HG02885 (cell line): ENCODE measurements around the gene STX3.
A peak's percentile ranks its signal among the peaks of the same experiment; 100 is the strongest.
"Not testable (repeated sequence)": the region's sequence is repeated elsewhere in the genome, so short reads cannot be mapped to it uniquely, and the experiment has no call there.

ENCODE experiments used
- ATAC-seq: cut with Tn5 transposase; IDR thresholded peaks from one replicate; pipeline ENCODE4 v1.9.1; 2021; ENCODE audit warnings: mild to moderate bottlenecking; ENCODE audit not compliant: unreplicated experiment, poor library complexity

The STX3 gene

DNA sequence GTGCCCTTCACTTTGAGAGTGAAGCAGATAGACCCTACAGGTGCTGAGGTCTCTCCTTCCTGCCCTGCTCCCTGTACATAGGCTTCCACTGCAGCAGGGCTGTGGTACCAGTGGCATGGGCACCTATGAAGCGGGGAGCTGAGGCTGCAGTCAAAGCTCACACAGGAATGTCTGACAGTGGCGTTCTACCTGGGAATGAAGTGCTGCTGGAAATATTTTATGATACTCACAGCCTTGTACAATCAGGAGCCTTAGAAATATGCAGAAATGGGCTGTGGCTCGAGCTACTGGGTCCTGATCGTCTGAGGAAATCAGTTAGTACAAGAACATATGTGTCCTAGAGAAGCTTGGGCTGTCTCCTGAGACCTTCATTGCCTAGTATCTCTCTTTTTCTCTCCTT, 30.6 kb downstream of the STX3 start:
- ATAC-seq = no peak

- no peak for ATAC-seq
Measured at GRCh38 chr11:59787255-59787588, 32.0 kb downstream of the STX3 start.

DNA sequence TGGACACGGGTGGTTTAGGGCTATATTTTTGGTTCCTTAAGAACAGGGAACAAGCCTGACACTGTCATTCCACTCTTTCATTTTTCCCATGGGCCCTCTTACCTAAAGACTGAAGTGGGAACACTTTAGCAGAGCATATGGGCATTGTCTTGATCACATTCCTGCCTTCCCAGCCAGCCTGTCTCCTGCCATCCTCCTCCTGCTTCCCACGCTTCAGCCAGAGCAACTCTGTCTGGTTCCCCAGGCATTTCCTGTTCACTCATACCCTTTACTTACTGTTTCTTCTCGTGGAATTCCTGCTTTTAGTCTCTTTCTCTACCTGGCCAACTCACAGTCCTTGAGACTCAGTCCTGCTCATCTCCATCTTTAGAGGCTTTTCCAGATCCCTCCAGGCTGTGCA, 32.6 kb downstream of the STX3 start:
- no peak for ATAC-seq

GRCh38 chr11:59791639-59792038, 36.5 kb downstream of the STX3 start:
- no peak for ATAC-seq

- ATAC-seq = no peak
Measured at GRCh38 chr11:59792507-59792906, 37.3 kb downstream of the STX3 start.

GRCh38 chr11:59794417-59794816, 39.2 kb downstream of the STX3 start:
- no peak for ATAC-seq

- ATAC-seq = no peak
Measured at GRCh38 chr11:59800390-59801025, 45.3 kb downstream of the STX3 start.

DNA sequence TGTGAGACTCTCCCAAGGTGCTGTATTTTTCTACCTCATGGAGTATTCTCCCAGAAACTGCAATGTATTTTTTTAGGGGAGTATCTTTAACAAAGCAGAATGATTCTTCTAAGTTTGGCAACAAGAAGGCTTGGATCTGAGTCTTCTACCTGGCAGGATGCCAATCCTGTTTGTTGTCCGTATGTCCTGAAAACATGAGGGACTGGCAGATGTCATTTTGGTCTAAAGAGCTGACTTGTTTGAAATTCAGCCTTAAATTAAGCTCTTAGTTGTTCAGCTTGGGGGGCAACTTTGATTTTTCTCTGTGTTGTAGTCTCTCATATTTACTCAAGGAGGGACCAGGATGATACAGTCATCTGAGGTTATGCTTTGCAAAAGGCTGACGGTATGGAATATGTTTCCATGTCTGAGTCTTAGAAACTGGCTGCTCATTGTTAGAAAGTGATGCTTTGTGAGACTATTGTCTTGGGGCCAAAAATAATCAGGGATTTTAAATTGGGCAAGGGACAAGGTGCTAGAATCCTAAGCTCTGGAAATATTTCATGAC, 46.1 kb downstream of the STX3 start:
- ATAC-seq = no peak

GRCh38 chr11:59801981-59802638, 46.9 kb downstream of the STX3 start:
- peak; percentile 19 for ATAC-seq

DNA sequence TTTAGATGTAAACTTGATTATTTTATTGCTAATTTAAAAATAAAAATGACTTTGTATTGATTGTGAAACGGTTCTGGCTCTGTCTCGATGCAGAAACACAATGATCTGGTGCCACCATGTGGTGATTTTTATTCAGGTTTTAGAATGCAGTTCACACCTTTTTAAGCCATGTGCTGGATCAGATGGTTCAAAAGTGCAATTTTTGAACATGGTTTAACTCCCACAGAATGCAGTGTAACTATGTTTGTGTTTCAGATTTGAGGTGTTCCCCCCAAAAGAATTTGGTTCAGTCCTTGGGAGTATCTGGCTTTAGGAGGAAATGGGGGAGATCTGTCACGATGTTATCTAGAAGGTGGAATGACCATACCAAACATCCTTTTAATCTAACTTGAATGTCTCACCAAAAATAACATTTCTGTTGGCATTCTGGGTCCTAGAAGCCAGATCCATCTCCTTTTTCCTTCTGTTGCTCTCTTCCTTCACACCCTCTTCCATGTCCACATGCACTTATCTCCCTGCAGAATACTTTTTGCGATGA, 47.5 kb downstream of the STX3 start:
- peak; percentile 72 for ATAC-seq

- ATAC-seq = no peak
Measured at GRCh38 chr11:59804061-59804460, 48.9 kb downstream of the STX3 start.

DNA sequence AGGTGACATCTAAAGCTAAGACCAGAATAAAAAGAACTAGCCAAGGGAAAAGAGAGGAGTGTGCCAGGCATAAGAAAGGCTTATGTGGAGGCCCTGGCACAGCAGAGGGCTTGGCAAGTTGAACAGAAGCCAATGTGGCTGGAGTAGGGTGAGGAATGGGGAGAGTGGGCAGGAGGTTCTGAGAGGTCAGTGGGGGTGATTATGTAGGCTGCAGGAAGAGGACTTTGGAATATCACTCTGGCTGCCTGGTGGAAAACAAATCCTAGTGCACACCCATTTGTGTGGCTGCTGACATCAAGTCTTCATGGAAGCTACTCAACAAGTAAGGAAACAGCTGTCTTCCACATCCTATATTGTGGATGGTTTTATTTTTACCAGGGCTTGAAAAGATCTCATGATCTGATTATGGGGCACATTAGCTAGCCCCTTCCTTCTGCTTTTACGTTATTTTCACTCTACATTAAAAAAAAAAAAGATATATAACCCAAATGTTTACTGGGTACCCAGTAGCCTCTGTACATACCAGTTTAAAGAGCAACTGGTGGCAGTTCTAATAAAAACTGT, 52.0 kb downstream of the STX3 start:
- ATAC-seq = no peak

DNA sequence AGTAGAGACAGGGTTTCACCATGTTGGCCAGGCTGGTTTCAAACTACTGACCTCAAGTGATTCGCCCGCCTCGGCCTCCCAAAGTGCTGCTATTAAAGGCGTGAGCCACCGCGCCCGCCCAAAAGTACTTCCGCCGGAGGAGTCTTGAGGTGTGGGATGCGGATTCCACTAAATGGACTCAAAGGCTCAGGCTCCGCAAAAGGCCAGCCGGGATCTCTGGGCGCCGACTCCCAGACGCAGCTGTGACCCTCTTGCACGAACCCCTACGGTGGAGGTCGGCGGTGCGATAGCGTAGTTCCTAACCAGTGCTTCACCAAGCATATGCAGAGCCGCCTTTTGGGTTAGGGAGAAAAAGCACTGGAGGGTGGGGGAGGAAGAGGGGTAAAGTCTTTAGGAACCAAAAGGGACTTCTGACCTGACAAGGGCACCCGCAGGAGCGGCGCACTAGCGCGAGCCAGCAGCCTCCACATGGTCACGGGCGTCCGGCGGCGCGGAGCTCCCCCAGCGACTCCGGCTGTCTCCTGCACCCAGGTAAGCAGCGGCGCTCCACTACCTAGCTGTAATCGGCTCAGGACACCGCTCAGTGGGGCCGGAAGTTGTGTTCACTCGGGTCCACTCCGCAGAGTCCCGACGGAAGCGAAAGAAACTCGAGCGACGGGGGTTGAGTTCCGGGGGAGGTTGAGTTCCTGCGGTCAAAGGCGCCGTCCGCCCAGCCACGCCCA, 55.2 kb downstream of the STX3 start, which contains the start of gene MRPL16:
Gene MRPL16, minus strand, starts transcription at position 590 of the 722 bp plus-strand sequence. Its CDS starts 120 bp downstream, at position 470.
- ATAC-seq = peak; percentile 98

- ATAC-seq = no peak
Measured at GRCh38 chr11:59810911-59811259, 55.7 kb downstream of the STX3 start.

DNA sequence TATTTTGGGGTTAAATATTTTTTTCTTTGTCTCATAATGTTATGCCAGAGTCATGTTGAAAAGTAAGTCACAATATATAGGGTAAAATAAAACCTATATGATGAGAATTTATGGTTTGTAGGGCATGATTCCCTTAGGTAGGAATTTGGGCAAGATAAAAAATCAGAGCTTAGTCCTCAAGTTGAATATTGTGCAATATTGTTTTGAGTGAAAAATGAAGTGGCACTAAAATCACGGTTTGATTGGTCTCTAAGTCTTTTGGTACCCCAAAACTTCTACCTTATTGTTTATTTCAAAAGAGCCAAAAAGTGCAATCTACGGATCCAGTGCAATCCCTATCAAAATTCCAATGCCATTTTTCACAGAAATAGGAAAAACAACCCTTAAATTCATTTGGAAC, 57.0 kb downstream of the STX3 start:
- no peak for ATAC-seq

DNA sequence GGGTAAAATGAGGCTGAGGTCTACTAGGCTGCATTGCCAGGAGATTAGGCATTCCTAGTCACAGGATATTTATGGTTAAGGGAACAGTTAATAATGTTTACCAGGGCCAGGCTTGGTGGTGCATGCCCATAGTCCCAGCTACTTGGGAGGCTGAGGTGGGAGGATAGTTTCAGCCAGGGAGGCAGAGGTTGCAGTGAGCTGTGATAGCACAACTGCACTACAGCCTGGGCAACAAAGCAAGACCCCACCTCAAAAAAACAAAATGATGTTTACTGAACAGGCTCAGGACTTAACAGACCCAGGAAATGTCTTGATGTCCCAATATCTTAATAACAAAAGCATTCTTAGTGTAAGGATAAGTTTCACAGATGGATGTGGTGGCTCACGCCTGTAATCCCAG, 58.2 kb downstream of the STX3 start:
- no peak for ATAC-seq

DNA sequence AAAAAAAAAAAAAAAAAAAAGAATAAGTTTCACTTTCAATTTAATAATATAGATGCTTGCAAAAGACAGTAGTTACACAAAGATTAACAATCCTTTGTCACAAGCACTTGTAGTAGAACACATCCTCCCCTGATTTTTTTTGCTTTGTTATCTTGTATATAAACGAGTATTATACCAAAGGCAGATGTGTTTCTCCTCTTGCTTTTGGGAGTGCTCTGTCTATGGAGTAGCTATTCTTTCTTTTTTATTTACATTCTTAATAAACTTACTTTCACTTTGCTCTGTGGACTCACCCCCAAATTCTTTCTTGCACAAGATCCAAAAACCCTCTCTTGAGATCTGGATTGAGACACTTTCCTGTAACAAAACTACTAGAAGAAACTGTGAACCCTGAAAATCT, 58.8 kb downstream of the STX3 start:
- ATAC-seq = no peak

GRCh38 chr11:59815754-59816153, 60.6 kb downstream of the STX3 start:
- no peak for ATAC-seq

GRCh38 chr11:59816434-59816833, 61.3 kb downstream of the STX3 start:
- ATAC-seq = not testable (repeated sequence)

GRCh38 chr11:59818572-59818971, 63.4 kb downstream of the STX3 start:
- ATAC-seq = no peak
